ENCODE data around the gene C16orf89.

GRCh38 chr16:5056352-5056751, 9.4 kb downstream of the C16orf89 start:
- TF ChIP-seq TAF1 (IDR thresholded peaks at IDR 0.05; ENCODE audit: borderline replicate concordance, insufficient read depth, low read length): no peak
- no peak for TF ChIP-seq POLR2AphosphoS5 (IDR thresholded peaks at IDR 0.05; ENCODE audit: low read depth, low read length)
